Stimulated activated CD4-positive, alpha-beta T cell treated with anti-CD3 and anti-CD28 coated beads, Interleukin-2, amount 100 ng/mL, for 4 hours (primary cell): ENCODE measurements around the gene SYCE1.
"Not testable (repeated sequence)": the region's sequence is repeated elsewhere in the genome, so short reads cannot be mapped to it uniquely, and the experiment has no call there.

ENCODE experiments used
- DNase-seq: peaks from one replicate; pipeline ENCODE4 v3.0.0-alpha.2; 2020; ENCODE audit warnings: low read depth

The SYCE1 gene, protein sequence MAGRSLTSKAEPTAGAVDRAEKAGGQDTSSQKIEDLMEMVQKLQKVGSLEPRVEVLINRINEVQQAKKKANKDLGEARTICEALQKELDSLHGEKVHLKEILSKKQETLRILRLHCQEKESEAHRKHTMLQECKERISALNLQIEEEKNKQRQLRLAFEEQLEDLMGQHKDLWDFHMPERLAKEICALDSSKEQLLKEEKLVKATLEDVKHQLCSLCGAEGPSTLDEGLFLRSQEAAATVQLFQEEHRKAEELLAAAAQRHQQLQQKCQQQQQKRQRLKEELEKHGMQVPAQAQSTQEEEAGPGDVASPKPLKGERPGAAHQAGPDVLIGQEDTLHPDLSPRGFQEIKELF

DNA sequence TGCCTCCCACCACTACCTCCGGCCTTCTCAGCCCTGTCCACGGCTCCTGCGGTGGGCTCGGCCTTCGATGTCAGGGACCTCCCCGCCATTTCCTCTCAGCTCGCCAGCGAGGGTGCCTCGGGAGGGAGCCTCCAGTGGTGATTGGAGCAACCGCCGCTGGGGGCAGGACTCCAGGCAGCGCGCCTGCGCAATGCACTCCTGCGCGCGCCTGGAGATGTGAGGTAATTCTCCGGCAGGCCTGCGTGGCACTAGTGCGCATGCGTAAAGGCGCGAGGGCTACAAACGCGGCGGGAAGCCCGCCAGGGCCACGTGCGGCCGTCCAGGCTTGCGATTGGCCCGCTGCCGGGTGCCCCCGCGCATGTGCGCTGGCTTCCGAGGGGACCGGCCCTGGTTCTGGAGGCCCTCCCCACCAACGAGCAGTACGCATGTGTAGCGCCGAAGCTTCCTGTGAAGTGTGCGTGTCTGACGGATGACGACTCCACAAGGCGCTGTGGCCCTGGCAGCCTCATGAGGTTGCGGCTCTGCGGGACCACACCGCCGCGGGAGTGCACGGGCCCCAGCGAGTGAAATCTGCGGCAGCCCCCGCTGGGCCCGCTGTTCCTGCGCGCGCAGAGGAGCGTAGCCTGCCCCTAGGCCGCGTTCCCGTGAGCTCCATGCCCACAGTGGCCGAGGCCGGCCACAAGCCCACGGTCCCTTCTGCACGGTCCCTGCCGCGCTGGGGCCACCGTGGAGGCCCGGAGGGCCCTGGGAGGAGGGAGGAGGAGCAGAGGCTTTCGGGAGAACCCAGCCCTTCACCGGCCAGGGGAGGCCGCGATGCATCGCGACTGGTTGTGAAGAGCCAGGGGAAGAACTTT is at the start of gene SYCE1:
Gene SYCE1, minus strand, starts transcription at position 143 of the 854 bp plus-strand sequence. Its CDS starts 54 bp downstream, at position 89.
- peak; percentile 2 for DNase-seq

DNA sequence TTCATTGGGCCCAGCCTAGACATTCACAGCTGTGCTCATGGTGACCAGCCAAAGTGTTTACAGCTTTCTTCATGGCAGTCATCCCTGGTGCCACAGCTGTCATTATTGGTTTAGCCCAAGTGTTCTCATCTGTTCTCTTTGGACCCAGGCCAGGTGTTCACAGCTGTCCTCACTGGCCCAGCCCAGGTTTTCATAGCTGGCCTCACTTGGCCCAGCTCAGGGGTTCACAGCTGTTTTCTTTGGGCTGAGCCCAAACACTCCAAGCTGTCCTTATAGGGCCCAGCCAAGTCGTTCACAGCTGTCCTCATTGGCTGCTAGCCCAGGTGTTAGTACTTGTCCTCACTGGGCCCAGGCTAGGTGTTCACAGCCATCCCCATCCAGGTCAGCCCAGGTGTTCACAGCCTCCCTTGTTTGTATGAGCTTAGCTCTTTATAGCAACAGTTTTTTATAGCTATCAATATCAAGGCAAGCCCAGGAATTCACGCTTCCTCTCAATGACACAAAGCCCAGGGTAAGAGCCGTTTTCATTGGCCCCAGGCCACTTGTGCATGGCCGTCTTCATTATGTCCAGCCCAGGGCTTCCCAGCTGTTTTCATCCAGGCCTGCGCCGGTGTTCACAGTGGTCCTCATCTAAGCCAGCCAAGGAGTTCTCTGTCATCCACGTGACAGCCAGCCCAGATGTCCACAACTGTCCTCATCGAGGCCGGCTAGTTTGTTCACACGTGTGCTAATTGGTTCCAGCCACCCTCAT is 49.6 kb upstream of the SYCE1 start:
- no peak for DNase-seq

DNA sequence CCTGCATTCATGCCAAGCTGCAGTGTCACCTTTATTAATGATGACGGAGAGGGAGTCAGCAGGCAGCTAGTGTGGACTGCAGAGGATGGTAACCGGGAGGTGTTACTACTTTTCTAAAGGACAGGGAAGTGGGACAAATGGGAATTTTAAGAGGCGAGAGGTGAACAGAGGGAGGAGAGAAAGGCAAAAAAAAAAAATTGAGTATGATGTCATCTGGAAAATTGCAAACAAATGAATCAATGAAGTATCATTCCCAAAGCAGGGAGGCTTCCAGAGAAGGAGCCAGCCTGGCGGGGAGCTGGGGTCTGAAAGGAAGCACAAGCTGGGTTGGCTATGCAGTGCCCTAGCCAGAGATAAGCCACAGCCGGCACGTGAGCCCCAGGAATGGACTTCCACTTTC is 48.3 kb upstream of the SYCE1 start:
- no peak for DNase-seq

DNA sequence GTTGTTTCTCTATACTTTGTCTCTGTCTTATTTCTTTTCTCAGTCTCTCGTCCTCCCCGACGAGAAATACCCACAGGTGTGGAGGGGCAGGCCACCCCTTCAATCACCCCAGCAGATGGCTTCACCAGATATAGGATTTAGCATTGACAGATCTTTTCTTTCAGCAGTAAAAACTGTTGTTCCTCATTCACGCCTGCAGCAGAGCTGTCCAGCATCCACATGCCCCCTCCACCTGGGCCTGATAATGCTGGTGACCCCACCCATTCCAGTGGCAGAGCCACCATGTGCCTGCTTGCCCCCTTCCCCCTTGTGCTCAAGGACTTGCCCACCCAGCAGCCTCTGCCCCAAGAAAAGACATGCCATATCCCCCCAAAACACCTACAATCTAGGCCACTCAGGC is 45.7 kb upstream of the SYCE1 start:
- DNase-seq, result no peak

DNA sequence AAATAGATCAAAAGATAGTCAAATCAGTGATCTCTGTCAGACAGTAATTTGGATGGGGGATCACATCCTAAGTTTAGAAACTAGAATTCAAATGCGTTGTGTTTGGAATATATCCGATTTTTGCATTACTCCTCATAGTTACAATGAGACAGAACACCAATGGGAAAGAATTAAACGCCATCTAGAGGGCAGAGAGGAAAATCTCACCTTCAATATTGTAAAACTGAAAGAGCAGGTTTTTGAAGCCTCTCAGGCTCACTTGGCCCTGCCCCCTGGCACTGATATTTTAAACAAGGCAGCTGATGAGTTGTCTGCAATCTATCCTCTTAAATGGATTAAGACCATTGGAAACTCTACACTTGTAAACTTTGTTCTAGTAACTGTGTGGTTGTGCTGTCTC is 43.5 kb upstream of the SYCE1 start:
- DNase-seq, result no peak

DNA sequence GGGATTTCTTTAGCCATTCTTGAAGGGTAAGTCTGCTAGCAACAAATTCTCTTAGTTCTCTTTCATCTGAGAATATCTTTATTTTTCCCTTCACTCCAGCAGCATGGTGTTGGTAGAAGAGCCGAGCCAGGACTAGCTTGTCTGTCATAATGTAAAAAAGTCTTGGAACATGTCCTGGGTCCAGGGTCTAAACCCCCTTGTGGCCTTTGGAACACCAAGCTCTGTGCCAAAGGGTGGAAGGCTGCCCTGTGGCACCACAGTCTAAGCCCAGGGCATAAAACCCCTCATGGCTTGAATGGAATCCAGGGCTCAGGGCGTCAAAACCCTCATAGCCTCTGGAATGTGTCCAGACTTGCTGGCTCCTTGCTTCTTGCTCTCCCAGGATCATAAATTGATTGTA is 38.1 kb upstream of the SYCE1 start:
- DNase-seq, result not testable (repeated sequence)

DNA sequence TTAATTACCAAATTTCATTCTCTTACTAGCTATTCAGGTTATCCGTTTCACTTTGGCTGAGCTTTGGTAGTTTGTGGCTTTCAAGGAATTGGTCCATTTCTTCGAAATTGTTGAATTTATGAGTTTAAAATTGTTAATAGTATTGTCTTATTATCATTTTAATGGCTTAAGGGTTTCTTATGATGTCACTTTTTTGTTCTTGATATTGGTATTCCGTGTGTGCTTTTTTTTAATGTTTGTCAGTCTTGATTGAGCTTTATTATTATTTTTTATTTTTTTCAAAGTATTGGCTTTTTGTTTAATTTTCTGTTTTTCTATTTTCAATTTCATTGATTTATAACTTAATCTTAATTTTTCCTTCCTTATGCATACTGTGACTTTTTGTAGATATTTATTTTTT is 35.3 kb upstream of the SYCE1 start:
- no peak for DNase-seq

DNA sequence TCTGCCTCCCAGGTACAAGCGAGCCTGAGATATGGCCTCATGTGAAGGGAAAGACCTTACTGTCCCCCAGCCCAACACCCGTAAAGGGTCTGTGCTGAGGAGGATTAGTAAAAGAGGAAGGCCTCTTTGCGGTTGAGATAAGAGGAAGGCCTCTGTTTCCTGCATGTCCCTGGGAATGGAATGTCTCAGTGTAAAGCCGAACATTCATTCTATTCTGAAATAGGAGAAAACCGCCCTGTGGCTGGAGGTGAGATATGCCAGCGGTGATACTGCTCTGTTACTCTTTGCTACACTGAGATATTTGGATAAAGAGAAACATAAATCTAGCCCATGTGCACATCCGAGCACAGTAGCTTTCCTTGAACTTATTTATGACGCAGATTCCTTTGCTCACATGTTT is 34.5 kb upstream of the SYCE1 start:
- DNase-seq, result not testable (repeated sequence)

DNA sequence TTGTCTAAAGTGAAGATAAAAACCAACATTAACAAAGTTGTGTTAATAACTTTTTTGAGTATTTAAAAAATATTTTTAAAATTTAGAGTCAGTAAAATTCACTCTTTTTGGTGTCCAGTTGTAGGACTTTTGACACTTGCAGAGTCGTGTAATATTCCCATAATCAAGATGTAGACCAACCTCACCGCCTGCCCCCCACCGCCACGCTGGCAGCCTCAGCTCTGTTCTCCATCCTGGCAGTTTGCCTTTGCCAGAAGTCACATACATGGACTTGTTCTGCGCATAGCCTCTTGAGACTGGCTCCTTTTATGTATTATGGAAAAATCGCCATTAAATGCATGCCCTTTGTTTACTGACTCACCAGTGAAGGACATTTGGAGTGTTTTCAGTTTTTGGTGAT is 27.3 kb upstream of the SYCE1 start:
- no peak for DNase-seq

DNA sequence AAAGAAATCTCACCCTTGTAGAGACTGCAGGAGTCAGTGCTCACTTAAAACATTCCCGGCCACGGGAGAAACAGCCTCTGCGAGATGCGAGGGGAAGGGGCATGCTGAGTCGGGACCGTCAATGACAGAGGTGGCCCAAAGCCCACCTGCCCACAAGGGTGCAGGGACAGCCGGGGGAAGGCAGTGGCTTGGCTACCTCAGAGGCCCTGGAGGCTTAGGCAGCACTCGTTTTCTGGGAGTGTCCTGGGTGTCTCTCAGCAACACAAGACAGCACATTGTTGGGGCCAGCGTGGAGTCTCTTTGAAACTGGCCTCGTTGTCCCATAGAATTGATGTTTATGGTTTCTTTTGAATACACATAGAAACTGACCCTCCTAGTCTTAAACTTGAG is 25.6 kb upstream of the SYCE1 start:
- no peak for DNase-seq

DNA sequence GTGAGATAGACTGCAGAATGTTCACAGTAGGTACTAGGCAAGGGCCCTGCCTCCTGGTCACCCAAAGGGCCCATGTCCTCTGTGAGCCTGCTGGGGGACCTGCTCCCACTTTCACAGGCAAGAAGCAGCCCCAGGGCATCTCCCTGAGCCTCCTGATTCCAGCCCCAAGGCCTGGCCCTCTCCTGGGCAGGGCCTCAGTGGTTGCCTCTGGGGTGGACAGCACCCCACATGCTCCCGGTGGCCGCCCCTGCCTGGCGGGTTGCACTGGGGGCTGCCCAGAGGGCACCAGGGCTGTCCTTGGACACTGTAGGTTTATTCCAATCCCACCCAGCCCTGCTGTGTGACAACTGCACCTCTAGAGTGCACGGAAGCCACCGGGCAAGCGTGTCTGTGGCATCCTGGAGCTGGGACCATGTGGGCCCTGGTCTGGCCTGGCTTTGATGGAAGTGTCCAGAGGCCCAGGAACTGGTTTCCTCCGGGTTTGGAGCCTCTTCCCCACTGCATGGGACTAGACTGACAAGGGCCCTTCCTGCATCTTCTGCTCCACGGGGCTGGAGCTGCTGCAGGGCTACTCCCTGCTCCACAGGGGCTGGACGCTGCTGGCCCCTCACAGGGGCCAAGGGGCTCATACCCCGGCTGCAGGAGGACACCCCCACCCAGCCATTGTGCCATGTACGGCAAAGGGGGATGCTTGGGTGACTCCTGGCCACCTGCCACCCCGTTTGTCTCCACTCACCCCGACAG is 25.0 kb upstream of the SYCE1 start:
- no peak for DNase-seq

DNA sequence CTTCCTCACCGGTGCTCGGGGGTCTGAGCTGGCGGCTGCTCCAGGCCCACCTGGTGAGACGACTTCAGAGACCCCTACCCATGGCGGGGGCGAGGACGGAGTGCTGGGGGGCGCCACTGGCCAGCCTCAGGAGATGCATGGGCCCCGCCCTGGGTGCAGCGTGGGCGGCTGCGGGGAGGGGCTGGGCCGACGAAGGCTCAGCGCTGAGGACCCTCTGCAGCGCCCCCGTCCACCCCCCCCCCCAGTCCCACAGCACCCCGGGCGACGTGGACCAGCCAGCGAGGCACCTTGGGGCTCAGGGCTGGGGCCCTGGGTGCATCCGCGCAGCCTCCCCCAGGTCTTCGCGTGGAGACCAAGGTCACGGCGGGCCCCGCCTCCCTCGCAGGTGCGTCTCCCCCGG is 11.7 kb upstream of the SYCE1 start:
- not testable (repeated sequence) for DNase-seq

DNA sequence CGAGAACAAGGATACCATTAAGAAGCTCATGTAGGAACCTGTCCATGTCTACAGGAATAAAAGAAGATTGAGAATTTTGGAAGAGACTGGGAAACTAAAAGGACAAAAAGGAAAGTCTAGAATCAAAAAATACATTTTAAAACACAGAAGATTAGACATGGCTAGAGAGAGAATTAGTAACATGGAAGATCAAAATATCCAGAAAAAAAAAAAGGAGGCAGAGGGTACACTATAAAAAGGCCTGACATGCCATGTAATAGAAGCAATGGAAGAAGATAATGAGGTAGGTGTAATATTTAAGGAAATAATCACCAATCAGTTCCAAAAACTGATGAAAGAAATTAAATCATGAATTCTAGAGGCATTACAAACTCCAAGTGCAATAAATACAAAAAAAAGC is 8.1 kb upstream of the SYCE1 start:
- DNase-seq, result not testable (repeated sequence)

DNA sequence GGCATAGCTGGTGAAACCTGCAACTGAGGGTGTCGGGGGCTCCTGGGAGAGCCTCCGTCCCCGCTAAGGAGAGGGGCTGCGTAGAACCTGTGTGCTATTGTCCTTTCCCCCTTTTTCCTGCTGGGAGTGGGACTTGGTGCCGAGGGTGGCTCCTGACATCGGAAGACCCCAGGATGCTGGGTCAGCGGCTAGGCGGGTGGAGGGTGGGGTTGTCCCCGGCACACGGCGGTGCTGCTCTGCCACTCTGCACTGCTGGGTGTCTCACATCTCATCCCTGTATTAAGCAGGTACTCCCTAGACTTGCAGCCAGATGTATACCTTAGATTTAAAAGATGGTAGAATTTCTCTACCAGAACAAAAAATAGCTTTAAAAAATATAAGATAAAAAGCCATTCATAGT is 6.7 kb upstream of the SYCE1 start:
- not testable (repeated sequence) for DNase-seq

DNA sequence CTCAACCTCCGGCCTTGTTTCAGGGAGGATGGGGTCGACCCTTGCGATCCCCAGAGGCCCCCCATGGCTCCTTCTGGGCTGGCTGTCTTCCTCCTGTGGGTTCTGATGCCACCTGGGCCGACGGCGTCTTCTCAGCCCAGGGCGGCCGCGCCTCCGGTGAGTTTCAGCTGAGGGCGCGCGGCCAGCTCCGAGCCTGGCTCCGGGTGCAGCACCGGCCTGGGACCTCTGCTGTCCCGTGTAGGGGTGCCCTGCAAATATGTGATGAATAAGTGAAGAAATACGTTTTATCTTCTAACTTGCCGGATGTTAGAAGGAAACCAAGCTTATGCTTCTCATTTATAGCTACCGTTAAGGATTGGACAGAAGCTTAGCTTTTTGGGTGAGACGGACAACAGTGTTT is 4.4 kb upstream of the SYCE1 start:
- DNase-seq, result not testable (repeated sequence)

DNA sequence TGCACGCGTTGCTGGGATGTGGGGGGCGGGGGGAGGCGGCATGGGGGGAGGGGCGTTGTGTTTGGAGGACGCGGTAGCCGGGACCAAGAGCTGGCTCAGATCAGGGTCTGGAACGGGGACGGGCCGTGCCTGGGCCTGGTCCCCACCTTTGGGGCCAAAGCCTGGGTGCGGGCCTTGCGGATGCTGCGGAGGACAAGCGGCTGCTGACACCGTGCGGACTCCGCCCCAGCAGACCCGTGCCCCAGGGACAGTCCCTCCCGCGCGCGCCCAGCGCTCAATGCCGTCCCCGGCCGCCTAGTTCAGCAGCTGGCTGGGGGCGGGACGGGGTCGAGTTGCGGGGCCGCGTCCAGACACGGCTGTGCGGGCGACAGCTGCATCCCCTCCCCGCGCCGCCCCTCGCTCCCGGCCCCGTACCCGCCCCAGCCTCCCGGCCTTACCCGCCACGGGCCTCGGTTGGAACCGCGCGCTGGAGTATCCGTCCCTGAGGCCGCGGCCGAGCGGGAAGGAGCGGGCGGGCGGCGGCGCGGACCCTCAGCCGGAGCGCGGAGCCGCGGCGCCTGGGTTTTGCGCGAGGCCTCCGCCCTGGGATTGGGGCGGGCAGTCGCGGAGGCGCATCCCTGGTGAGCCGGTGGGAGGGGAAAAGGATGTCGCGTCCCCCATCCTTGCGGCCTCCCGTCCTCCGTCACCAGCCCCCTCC is 3.6 kb upstream of the SYCE1 start:
- not testable (repeated sequence) for DNase-seq

DNA sequence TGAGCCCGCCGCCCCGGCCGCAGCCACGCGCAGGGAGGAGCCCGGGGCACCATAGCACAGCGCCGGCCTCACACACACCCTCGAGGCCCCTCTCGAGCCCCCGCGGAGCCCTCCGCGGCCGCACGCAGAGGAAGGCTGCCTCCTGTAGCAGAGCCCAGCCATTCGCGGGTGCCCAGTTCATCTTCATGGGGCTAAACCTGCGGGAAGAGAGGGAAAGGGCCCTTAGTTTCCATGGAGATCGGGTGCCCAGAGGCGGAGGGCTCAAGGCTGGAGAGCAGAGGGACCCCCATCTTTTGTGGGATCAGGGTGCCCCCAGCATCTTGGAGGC is 2.9 kb upstream of the SYCE1 start:
- DNase-seq, result no peak

DNA sequence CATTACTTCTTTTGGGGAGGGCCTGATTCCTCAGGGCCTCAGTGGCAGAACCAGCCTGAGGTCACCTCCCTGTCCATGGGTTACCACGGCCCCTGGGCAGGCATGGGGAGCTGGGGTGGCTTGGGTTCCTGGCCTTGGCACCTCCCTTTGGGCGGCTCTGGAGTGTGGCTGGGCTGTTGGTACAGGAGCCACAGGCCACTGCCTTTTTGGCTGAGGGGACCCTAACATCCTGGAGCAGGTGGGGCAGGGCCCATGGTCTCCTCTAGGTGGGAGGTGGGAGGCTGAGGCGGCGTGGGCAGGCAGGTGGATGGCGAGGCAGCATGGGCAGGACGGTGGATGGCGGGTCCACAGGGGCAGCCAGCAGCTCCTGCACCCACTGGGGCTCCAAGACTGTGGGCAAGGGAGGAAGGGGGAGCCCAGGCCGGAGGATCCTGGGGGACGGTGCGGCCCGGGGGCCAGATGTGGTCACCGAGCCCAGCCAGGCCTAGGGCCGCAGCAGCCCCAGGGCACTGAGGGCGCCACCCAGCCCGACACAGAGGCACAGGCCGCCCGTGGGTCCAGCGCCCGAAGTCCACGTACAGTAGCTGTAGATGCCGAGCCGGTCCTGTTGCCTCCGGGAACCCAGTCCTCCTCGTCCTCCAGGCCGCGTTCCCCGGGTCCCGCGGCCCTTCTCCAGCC is 2.4 kb upstream of the SYCE1 start:
- no peak for DNase-seq

DNA sequence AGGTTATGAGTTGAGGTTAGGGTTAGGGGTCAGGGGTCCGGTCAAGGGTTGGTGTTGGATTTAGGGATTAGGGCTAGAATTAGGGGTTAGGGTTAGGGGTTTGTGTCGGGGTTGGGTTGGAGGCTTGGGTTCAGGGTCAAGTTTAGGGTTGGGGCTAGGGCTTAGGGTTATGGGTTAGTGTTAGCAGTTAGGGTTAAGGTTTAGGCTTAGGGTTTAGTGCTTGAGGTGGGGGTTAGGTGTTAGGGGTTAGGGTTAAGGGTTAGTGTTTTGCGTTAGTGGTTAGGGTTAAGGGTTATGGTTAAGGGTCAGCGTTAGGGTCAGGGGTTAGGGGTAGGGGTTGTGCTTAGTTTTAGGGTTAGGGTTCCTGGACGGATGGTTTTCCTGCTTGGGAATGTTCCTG is 1.7 kb upstream of the SYCE1 start:
- no peak for DNase-seq

DNA sequence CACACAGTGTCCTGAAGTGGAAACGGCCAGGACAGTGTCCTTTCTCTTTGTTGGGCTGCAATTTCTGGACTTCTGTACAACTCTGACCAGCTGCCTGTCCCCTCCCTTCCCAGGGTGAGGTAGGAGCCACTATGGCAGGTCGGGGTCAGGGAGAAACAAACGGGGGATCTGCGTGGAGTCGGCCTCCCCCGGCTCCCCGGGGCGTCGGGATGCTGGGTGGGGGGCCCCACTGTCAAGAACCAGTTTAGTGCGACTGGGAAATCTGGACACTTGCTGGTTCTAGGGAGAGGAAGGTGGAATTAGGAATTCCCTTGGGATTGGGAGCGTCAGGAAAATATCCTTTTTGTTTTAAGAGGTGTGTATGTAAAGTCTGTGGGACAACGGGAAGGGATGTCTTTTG is 567 bp downstream of the SYCE1 start:
- no peak for DNase-seq

DNA sequence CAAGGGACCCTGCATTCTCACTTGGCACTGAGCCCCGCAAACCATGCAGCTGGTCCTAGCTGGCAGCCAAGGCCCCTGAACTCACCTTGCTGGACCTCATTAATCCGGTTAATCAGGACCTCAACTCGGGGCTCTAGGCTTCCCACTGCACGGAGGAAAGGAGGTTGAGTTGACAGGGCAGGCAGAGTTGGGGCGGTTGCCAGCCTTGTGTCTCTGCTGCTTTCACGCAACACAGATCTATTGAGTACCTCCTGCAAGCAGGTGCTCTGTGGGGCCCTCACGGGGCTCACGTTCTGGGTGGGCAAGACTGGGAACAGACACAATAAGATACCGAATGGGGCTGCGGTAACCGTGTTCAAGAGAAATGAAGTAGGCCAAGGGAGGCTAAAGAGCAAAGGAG is 6.2 kb downstream of the SYCE1 start:
- DNase-seq, result no peak
